Measurements from ENCODE around the gene EDEM3. TPM values are rescaled to one million over a fixed set of nuclear protein-coding genes. Genes with fewer than 3 reads are reported as not detected.

EDEM3 gene
- total RNA-seq, 1 experiment from 2014 or later, result 14.0 TPM

DNA sequence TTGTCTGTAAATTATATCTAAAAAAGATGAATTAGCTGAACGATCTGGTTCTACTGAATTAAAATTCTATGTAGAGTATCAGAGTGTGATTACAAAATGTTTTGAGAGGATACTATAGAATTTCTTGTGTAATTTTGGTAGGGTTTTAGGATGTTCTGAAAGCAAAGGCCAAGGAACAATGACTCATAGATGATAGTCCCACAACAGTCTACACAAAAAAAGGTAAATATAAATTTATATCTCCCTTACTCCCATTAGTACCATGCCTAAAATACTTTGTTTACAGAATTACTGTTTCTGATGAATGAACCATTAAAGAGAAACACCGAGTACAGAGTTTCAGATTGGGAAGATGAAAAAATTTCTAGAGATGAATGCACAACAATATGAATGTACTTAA, 9.5 kb downstream of the EDEM3 start:
- no peak overlapping the region for H3K4me3 Mint-ChIP-seq
- no peak for DNase-seq
- no peaks in the 10 kb centered on the region for H3K27me3 ChIP-seq (ENCODE audit: insufficient read depth, low read length)
- H3K27ac Mint-ChIP-seq, result no peak overlapping the region
- H4K5ac ChIP-seq (ENCODE audit: insufficient read length, low read depth, low read length), result no peak overlapping the region
- H2BK5ac ChIP-seq (ENCODE audit: insufficient read length, low read length), result no peak overlapping the region
- no peaks in the 10 kb centered on the region for H3K9me3 ChIP-seq (ENCODE audit: control insufficient read depth, low read depth, low read length)
- H2BK20ac ChIP-seq (ENCODE audit: low read depth, low read length, poor library complexity, severe bottlenecking), result no peak overlapping the region
- H3K4me2 ChIP-seq (ENCODE audit: insufficient read depth, insufficient read length, low read length), result no peak overlapping the region
- no peaks in the 10 kb centered on the region for H3K79me1 ChIP-seq (ENCODE audit: insufficient read depth, low read depth, low read length, poor library complexity, severe bottlenecking)
- H3K4ac ChIP-seq (ENCODE audit: low read depth, low read length), result no peak overlapping the region
- no peak overlapping the region for H2AFZ ChIP-seq (ENCODE audit: low read length)
- no peak overlapping the region for H2BK12ac ChIP-seq (ENCODE audit: insufficient read length, low read depth, low read length)
- TF ChIP-seq, protein P1, sequence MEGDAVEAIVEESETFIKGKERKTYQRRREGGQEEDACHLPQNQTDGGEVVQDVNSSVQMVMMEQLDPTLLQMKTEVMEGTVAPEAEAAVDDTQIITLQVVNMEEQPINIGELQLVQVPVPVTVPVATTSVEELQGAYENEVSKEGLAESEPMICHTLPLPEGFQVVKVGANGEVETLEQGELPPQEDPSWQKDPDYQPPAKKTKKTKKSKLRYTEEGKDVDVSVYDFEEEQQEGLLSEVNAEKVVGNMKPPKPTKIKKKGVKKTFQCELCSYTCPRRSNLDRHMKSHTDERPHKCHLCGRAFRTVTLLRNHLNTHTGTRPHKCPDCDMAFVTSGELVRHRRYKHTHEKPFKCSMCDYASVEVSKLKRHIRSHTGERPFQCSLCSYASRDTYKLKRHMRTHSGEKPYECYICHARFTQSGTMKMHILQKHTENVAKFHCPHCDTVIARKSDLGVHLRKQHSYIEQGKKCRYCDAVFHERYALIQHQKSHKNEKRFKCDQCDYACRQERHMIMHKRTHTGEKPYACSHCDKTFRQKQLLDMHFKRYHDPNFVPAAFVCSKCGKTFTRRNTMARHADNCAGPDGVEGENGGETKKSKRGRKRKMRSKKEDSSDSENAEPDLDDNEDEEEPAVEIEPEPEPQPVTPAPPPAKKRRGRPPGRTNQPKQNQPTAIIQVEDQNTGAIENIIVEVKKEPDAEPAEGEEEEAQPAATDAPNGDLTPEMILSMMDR (conservative IDR thresholded peaks at IDR 0.05), result no peak
- H4K91ac ChIP-seq (ENCODE audit: insufficient read length, low read depth, low read length), result no peak overlapping the region
- H3K79me2 ChIP-seq (ENCODE audit: insufficient read depth, low read length), result no peaks in the 10 kb centered on the region
- H4K20me1 ChIP-seq (ENCODE audit: control insufficient read depth, insufficient read depth, insufficient read length), result no peaks in the 10 kb centered on the region
- no peak overlapping the region for H2BK120ac ChIP-seq (ENCODE audit: low read depth, low read length, poor library complexity, severe bottlenecking)
- H2BK15ac ChIP-seq (ENCODE audit: low read depth, low read length), result no peak overlapping the region
- no peak overlapping the region for H3K56ac ChIP-seq (ENCODE audit: insufficient read length, low read depth, low read length)
- no peak overlapping the region for H3T11ph ChIP-seq (ENCODE audit: low read length)
- no peak overlapping the region for H4K8ac ChIP-seq (replicated peaks; ENCODE audit: insufficient read length, low read depth, low read length)
- H3K36me3 Mint-ChIP-seq (ENCODE audit: insufficient read depth in 1 of 3, low read depth in 3 of 3), result no peaks in the 10 kb centered on the region
- no peaks in the 10 kb centered on the region for H3K27me3 Mint-ChIP-seq (ENCODE audit: low read depth)
- no peaks in the 10 kb centered on the region for H3K9me3 Mint-ChIP-seq
- H3K23ac ChIP-seq (ENCODE audit: insufficient read length, low read depth, low read length), result no peak overlapping the region
- H3K4me1 ChIP-seq (ENCODE audit: insufficient read depth, low read length), result no peaks in the 10 kb centered on the region
- no CpG with 5 or more reads among the region's 2 CpGs for WGBS (ENCODE audit: extremely low coverage, insufficient read length, low lambda C conversion rate)
- H3K14ac ChIP-seq (ENCODE audit: insufficient read depth, low read length), result no peak overlapping the region
- no peaks in the 10 kb centered on the region for H3K23me2 ChIP-seq (ENCODE audit: insufficient read length, low read depth, low read length, poor library complexity, severe bottlenecking)
- no peaks in the 10 kb centered on the region for H3K4me1 Mint-ChIP-seq
- H3K18ac ChIP-seq (ENCODE audit: insufficient read length, low read depth, low read length), result no peak overlapping the region
- no peak overlapping the region for H3K27ac ChIP-seq (ENCODE audit: insufficient read length, low read depth, low read length)
- no peak overlapping the region for H2AK5ac ChIP-seq (ENCODE audit: insufficient read length, low read length)
- H3K9ac ChIP-seq (ENCODE audit: extremely low read depth, insufficient read length, low read length), result no peak overlapping the region
